SU-DHL-6 (cell line): ENCODE results near the gene DACT3.

Source experiments
- CTCF ChIP-seq: fragments of 200-600 bp; sonication (generic); IDR thresholded peaks from one replicate; pipeline ENCODE4 v1.5.1; 2017; ENCODE audit warnings: antibody characterized with exemption, mild to moderate bottlenecking, low read length, moderate library complexity; ENCODE audit not compliant: insufficient read depth, poor library complexity, severe bottlenecking
- EZH2phosphoT487 ChIP-seq: fragments of 200-600 bp; sonication (generic), shearing (Covaris generic); conservative IDR thresholded peaks from 2 replicates; pipeline ENCODE4 v1.6.1; 2018; ENCODE audit warnings: mild to moderate bottlenecking, antibody characterized with exemption, low read length, moderate library complexity, mixed read lengths

- TF ChIP-seq CTCF (no peak), EZH2phosphoT487 (no peak)
These were observed 45.0 kb downstream of the DACT3 start for GRCh38 chr19:46615966-46616365.
